ENCODE measurements around the gene ZPBP2. TPM values are rescaled to one million over a fixed set of nuclear protein-coding genes. Genes with fewer than 3 reads are reported as not detected.

Gene ZPBP2
- total and polyA plus RNA-seq, 10 donors, result 0.16 to 0.46 (median 0.23) TPM; not detected in 4

DNA sequence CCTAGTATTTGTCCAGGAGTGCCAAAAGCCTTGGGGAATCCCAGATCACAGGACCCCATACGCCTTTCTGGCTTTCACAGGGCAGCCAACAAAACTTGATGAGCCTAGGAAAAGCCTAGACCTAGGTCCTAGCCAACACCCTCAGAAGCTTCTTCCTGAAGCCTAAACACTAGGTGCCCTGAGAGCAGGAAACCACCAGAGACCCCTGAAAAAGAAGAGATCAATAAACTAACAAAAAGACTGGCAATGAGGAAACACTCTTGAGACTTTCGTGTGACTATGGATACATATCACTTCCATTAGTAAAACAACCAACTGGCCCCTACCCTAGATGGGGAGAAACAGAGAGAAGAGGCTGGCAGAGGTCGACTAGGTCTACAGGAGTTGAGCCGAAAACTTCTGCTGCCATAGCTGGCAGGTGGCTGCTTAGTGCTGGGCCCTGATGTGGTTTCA, 58.2 kb downstream of the ZPBP2 start:
- intact Hi-C loops (cut with DNase I; ENCODE audit: low total_unique reads), result no loop called here
- TF ChIP-seq POLR2AphosphoS5 (IDR thresholded peaks at IDR 0.05) (no peak), POLR2A (IDR thresholded peaks at IDR 0.05) (no peak)
- TF ChIP-seq, protein P1, sequence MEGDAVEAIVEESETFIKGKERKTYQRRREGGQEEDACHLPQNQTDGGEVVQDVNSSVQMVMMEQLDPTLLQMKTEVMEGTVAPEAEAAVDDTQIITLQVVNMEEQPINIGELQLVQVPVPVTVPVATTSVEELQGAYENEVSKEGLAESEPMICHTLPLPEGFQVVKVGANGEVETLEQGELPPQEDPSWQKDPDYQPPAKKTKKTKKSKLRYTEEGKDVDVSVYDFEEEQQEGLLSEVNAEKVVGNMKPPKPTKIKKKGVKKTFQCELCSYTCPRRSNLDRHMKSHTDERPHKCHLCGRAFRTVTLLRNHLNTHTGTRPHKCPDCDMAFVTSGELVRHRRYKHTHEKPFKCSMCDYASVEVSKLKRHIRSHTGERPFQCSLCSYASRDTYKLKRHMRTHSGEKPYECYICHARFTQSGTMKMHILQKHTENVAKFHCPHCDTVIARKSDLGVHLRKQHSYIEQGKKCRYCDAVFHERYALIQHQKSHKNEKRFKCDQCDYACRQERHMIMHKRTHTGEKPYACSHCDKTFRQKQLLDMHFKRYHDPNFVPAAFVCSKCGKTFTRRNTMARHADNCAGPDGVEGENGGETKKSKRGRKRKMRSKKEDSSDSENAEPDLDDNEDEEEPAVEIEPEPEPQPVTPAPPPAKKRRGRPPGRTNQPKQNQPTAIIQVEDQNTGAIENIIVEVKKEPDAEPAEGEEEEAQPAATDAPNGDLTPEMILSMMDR (IDR thresholded peaks at IDR 0.05 in 8 of 11, conservative IDR thresholded peaks at IDR 0.05 in 3 of 11), result no peak
- H3K27ac ChIP-seq, result peak overlapping the region; percentile 66 to 93 (median 86)
- H3K4me3 ChIP-seq, result peak overlapping the region in 7 of 8 donors; percentile 74 to 97 (median 95)
- no peak for DNase-seq
- H3K27me3 ChIP-seq (replicated peaks in 1 of 7), result no peaks in the 10 kb centered on the region
- H3K36me3 ChIP-seq, result peaks cover 3 to 34% (median 29%) of the 10 kb centered on the region in 6 donors
- H3K4me1 ChIP-seq, result peaks cover 34 to 86% (median 75%) of the 10 kb centered on the region in 6 donors
- no peaks in the 10 kb centered on the region for H3K9me3 ChIP-seq
- WGBS, 5 donors, result 6 to 33% (median 25%) methylated on average over 3 to 4 of the region's 4 CpGs

DNA sequence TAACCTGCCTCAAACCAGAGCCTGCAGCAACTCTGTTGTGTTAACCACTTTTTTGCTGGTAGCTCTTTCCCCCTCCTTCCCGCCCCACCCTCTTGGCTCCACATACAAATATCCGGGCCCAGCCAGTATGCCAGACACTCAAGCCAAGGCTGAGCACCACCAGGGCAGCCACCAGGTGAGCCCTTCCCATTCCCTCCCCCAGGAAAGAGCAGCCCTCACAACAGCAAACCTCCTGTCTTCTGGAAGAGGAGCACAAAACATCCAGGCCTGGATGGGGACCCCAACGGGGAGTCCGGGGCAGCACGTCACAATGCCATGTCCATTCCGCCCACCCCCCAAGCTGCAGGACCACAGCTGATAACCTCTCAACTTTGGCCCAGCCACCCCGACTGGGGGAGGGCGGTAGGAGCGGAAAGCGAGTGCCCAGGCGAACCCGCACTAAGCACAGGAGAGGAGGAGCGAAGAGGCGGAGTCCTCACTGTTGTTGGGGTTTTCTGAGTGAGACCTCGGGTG, 58.6 kb downstream of the ZPBP2 start:
- Histone ChIP-seq H3K4me1 (peaks cover 32 to 81% (median 70%) of the 10 kb centered on the region in 6 donors), H3K4me3 (peak overlapping the region; percentile 66 to 97 (median 86)), H3K27ac (peak overlapping the region; percentile 66 to 93 (median 86)), H3K36me3 (peaks cover 3 to 29% (median 25%) of the 10 kb centered on the region in 6 donors), H3K9me3 (no peaks in the 10 kb centered on the region), H3K27me3 (replicated peaks in 1 of 7) (no peaks in the 10 kb centered on the region)
- TF ChIP-seq, protein P1 (IDR thresholded peaks at IDR 0.05 in 8 of 11, conservative IDR thresholded peaks at IDR 0.05 in 3 of 11), result no peak
- peak in 1 of 3 donors; percentile 12 for TF ChIP-seq POLR2AphosphoS5 (IDR thresholded peaks at IDR 0.05)
- WGBS, 5 donors, result 1 to 6% (median 2%) methylated on average over 4 to 15 of the region's 15 CpGs
- DNase-seq, result peak; percentile 89
- intact Hi-C loops (cut with DNase I; ENCODE audit: low total_unique reads), result no loop called here

Small RNA genes within 50 kb of the gene (small RNA-seq; reads per million reads assigned to genes)
- 0 reads per million in 4 donors for gene AC090844.1

Other genes with a start within 250 kb of the ZPBP2 start
- gene PPP1R1B, start 241.2 kb upstream of the ZPBP2 start, total RNA-seq, result not detected
- under 1 TPM in 2 of 3 donors, not detected in 1; 0.06 to 0.26 TPM for gene PPP1R1B, start 241.2 kb upstream of the ZPBP2 start, polyA plus RNA-seq
- 100 to 1,000 TPM in 3 of 7 donors, 10 to 100 TPM in 4; 73.9 to 166 (median 98.7) TPM for gene STARD3, start 231.1 kb upstream of the ZPBP2 start, total RNA-seq
- gene STARD3, start 231.1 kb upstream of the ZPBP2 start, polyA plus RNA-seq, result 100 to 1,000 TPM in 2 of 3 donors, 10 to 100 TPM in 1; 59.5 to 119 (median 102) TPM
- 1 to 10 TPM; 1.5 to 3.1 (median 2.2) TPM for gene TCAP, start 202.9 kb upstream of the ZPBP2 start, total RNA-seq
- gene TCAP, start 202.9 kb upstream of the ZPBP2 start, polyA plus RNA-seq, result 1 to 10 TPM; 1.6 to 3.2 (median 2.0) TPM
- gene PNMT, start 199.7 kb upstream of the ZPBP2 start, total RNA-seq, result 1 to 10 TPM in 1 of 7 donors, under 1 TPM in 2, not detected in 4; 0.47 to 2.4 (median 0.51) TPM
- under 1 TPM; 0.28 to 0.93 (median 0.80) TPM for gene PNMT, start 199.7 kb upstream of the ZPBP2 start, polyA plus RNA-seq
- 10 to 100 TPM; 15.5 to 27.4 (median 20.7) TPM for gene PGAP3, start 180.1 kb upstream of the ZPBP2 start, total RNA-seq
- gene PGAP3, start 180.1 kb upstream of the ZPBP2 start, polyA plus RNA-seq, result 10 to 100 TPM; 11.5 to 21.3 (median 18.3) TPM
- 10 to 100 TPM in 5 of 7 donors, 1 to 10 TPM in 2; 8.5 to 15.9 (median 13.8) TPM for gene ERBB2, start 168.1 kb upstream of the ZPBP2 start, total RNA-seq
- 1 to 10 TPM; 3.4 to 6.6 (median 4.3) TPM for gene ERBB2, start 168.1 kb upstream of the ZPBP2 start, polyA plus RNA-seq
- 10 to 100 TPM; 28.0 to 58.2 (median 40.5) TPM for gene MIEN1, start 137.7 kb upstream of the ZPBP2 start, total RNA-seq
- gene MIEN1, start 137.7 kb upstream of the ZPBP2 start, polyA plus RNA-seq, result 10 to 100 TPM; 60.9 to 85.2 (median 78.7) TPM
- gene GRB7, start 130.3 kb upstream of the ZPBP2 start, total RNA-seq, result 1 to 10 TPM in 2 of 7 donors, under 1 TPM in 4, not detected in 1; 0.51 to 1.9 (median 0.66) TPM
- gene GRB7, start 130.3 kb upstream of the ZPBP2 start, polyA plus RNA-seq, result under 1 TPM; 0.04 to 0.19 (median 0.14) TPM
- gene IKZF3, start 3.9 kb upstream of the ZPBP2 start, total RNA-seq, result 100 to 1,000 TPM in 1 of 7 donors, 10 to 100 TPM in 6; 79.1 to 132 (median 86.4) TPM
- 10 to 100 TPM; 17.5 to 33.3 (median 27.8) TPM for gene IKZF3, start 3.9 kb upstream of the ZPBP2 start, polyA plus RNA-seq
- 10 to 100 TPM; 15.4 to 30.0 (median 21.4) TPM for gene GSDMB, start 50.4 kb downstream of the ZPBP2 start, total RNA-seq
- gene GSDMB, start 50.4 kb downstream of the ZPBP2 start, polyA plus RNA-seq, result 10 to 100 TPM; 13.1 to 41.9 (median 18.2) TPM
- gene ORMDL3, start 59.4 kb downstream of the ZPBP2 start, total RNA-seq, result 10 to 100 TPM; 48.0 to 77.6 (median 58.2) TPM
- gene ORMDL3, start 59.4 kb downstream of the ZPBP2 start, polyA plus RNA-seq, result 10 to 100 TPM; 34.7 to 44.0 (median 40.5) TPM
- not detected for gene LRRC3C, start 59.5 kb downstream of the ZPBP2 start, total RNA-seq
- under 1 TPM in 1 of 3 donors, not detected in 2; 0.08 TPM for gene LRRC3C, start 59.5 kb downstream of the ZPBP2 start, polyA plus RNA-seq
- gene GSDMA, start 94.8 kb downstream of the ZPBP2 start, total RNA-seq, result 1 to 10 TPM in 1 of 7 donors, under 1 TPM in 4, not detected in 2; 0.30 to 1.2 (median 0.50) TPM
- under 1 TPM in 2 of 3 donors, not detected in 1; 0.07 to 0.24 TPM for gene GSDMA, start 94.8 kb downstream of the ZPBP2 start, polyA plus RNA-seq
- 10 to 100 TPM; 57.4 to 70.6 (median 65.5) TPM for gene PSMD3, start 112.6 kb downstream of the ZPBP2 start, total RNA-seq
- gene PSMD3, start 112.6 kb downstream of the ZPBP2 start, polyA plus RNA-seq, result 10 to 100 TPM; 35.6 to 50.8 (median 43.5) TPM
- 1 to 10 TPM in 2 of 7 donors, under 1 TPM in 1, not detected in 4; 0.54 to 1.8 (median 1.6) TPM for gene CSF3, start 147.2 kb downstream of the ZPBP2 start, total RNA-seq
- gene CSF3, start 147.2 kb downstream of the ZPBP2 start, polyA plus RNA-seq, result 1 to 10 TPM in 2 of 3 donors, under 1 TPM in 1; 0.24 to 1.4 (median 1.2) TPM
- 100 to 1,000 TPM in 1 of 7 donors, 10 to 100 TPM in 6; 71.7 to 102 (median 79.1) TPM for gene MED24, start 186.2 kb downstream of the ZPBP2 start, total RNA-seq
- 10 to 100 TPM; 29.2 to 54.4 (median 42.7) TPM for gene MED24, start 186.2 kb downstream of the ZPBP2 start, polyA plus RNA-seq
- gene THRA, start 194.8 kb downstream of the ZPBP2 start, total RNA-seq, result 10 to 100 TPM; 14.6 to 36.1 (median 19.7) TPM
- gene THRA, start 194.8 kb downstream of the ZPBP2 start, polyA plus RNA-seq, result 10 to 100 TPM in 1 of 3 donors, 1 to 10 TPM in 2; 3.9 to 12.9 (median 4.7) TPM
- gene NR1D1, start 232.4 kb downstream of the ZPBP2 start, total RNA-seq, result 10 to 100 TPM in 4 of 7 donors, 1 to 10 TPM in 3; 5.5 to 15.8 (median 10.2) TPM
- 1 to 10 TPM; 3.3 to 6.4 (median 5.2) TPM for gene NR1D1, start 232.4 kb downstream of the ZPBP2 start, polyA plus RNA-seq

Data from spleen (tissue), 11 donors.